Calu3 (cell line): ENCODE data around the gene SLC7A6OS. TPM values are rescaled to one million over a fixed set of nuclear protein-coding genes. Genes with fewer than 3 reads are reported as not detected.

Experiments used
- BruUV-seq: library from RNA; stranded (reverse); fragments of 400-500 nt; replicated peaks from 2 replicates; lab custom pipeline; 2021; lab: Mats Ljungman, UMichigan
- CTCF ChIA-PET: fragments of 300-600 bp; sonication (Branson Sonifier 250); formaldehyde crosslinking; loops from one replicate; lab custom pipeline; 2022; ENCODE audit warnings: antibody characterized with exemption; lab: Charles Lee
- DNase-seq: peaks from one replicate; pipeline ENCODE4 v3.0.0; 2022
- H3K27ac Mint-ChIP-seq: one replicate; pipeline ENCODE4 v1.8.0; 2022; ENCODE audit warnings: mixed read lengths; ENCODE audit not compliant: unreplicated experiment
- H3K27me3 Mint-ChIP-seq: one replicate; pipeline ENCODE4 v1.8.0; 2022; ENCODE audit warnings: mixed read lengths; ENCODE audit not compliant: unreplicated experiment
- H3K36me3 Mint-ChIP-seq: one replicate; pipeline ENCODE4 v1.8.0; 2022; ENCODE audit warnings: mild to moderate bottlenecking, moderate library complexity, mixed read lengths; ENCODE audit not compliant: insufficient read depth, unreplicated experiment
- H3K4me1 Mint-ChIP-seq: one replicate; pipeline ENCODE4 v1.8.0; 2022; ENCODE audit warnings: mild to moderate bottlenecking, low read depth, mixed read lengths; ENCODE audit not compliant: unreplicated experiment
- H3K4me3 Mint-ChIP-seq: one replicate; pipeline ENCODE4 v1.8.0; 2022; ENCODE audit warnings: mild to moderate bottlenecking, low read depth, moderate library complexity, mixed read lengths; ENCODE audit not compliant: unreplicated experiment
- H3K9me3 Mint-ChIP-seq: one replicate; pipeline ENCODE4 v1.8.0; 2022; ENCODE audit warnings: low read depth, mixed read lengths; ENCODE audit not compliant: unreplicated experiment
- CTCF ChIP-seq: fragments of 200-600 bp; IDR thresholded peaks from one replicate; pipeline ENCODE4 v1.8.0; 2022; ENCODE audit warnings: antibody characterized with exemption; ENCODE audit not compliant: unreplicated experiment
- intact Hi-C: fragments of 100-400 bp; cut with micrococcal nuclease; formaldehyde crosslinking; loops from one replicate; pipeline ENCODE4 v1.10.0; 2022; ENCODE audit not compliant: unreplicated experiment
- total RNA-seq: library from RNA; stranded (reverse); gene quantifications from 2 replicates; pipeline ENCODE4 v1.2.3, GENCODE V29; 2022

The SLC7A6OS gene
- total RNA-seq, 1 experiment from 2014 or later, result 28.4 TPM

GRCh38 chr16:68328151-68328859 is 17.6 kb upstream of the SLC7A6OS start:
- no TSS peak for BruUV-seq
- Mint-ChIP-seq H3K36me3 (peaks cover 24% of the 10 kb centered on the region), H3K9me3 (no peaks in the 10 kb centered on the region), H3K4me1 (no peaks in the 10 kb centered on the region), H3K27ac (no peak overlapping the region), H3K4me3 (no peak overlapping the region), H3K27me3 (no peaks in the 10 kb centered on the region)
- intact Hi-C loops, result loop anchor here (1.0 kb wide), 2 partner anchors 67 to 88 kb away; no protein-coding TSS in a partner anchor
- CTCF ChIA-PET, result interaction anchor here (0.7 kb wide), 1 partner anchor 91 kb away, joined by 3 read pairs; no protein-coding TSS in a partner anchor
- peak; percentile 93 for TF ChIP-seq CTCF
- peak; percentile 85 for DNase-seq

GRCh38 chr16:68324780-68325357 is 14.1 kb upstream of the SLC7A6OS start:
- intact Hi-C loops, result no loop called here
- DNase-seq, result no peak
- no peak overlapping the region for H3K27ac Mint-ChIP-seq
- TF ChIP-seq CTCF, result no peak
- H3K27me3 Mint-ChIP-seq, result no peaks in the 10 kb centered on the region
- no peaks in the 10 kb centered on the region for H3K9me3 Mint-ChIP-seq
- H3K4me3 Mint-ChIP-seq, result no peak overlapping the region
- H3K36me3 Mint-ChIP-seq, result peaks cover 11% of the 10 kb centered on the region
- BruUV-seq, result no TSS peak
- no peaks in the 10 kb centered on the region for H3K4me1 Mint-ChIP-seq
- CTCF ChIA-PET, result interaction anchor here (0.5 kb wide), 1 partner anchor 61 kb away, joined by 3 read pairs; no protein-coding TSS in a partner anchor

- no peak for DNase-seq
- H3K9me3 Mint-ChIP-seq, result no peaks in the 10 kb centered on the region
These were observed 13.6 kb upstream of the SLC7A6OS start for GRCh38 chr16:68324336-68324735.

More at GRCh38 chr16:68324336-68324735, 13.6 kb upstream of the SLC7A6OS start:
- no peak for TF ChIP-seq CTCF
- Mint-ChIP-seq H3K4me3 (no peak overlapping the region), H3K27ac (no peak overlapping the region), H3K36me3 (peaks cover 13% of the 10 kb centered on the region), H3K4me1 (no peaks in the 10 kb centered on the region), H3K27me3 (no peaks in the 10 kb centered on the region)
- CTCF ChIA-PET, result no interaction called here
- no TSS peak for BruUV-seq
- intact Hi-C loops, result no loop called here
